Heart left ventricle (tissue), 16 donors: Measurements from ENCODE around the gene PDZD7. TPM values are rescaled to one million over a fixed set of nuclear protein-coding genes. Genes with fewer than 3 reads are reported as not detected.

ENCODE experiments used
- ATAC-seq, 4 donors: fragments of 200-7000 bp; cut with Tn5 transposase; one replicate each; pipeline ENCODE4 v1.9.1; 2020 to 2022; ENCODE audit warnings: moderate library complexity in 4 of 4, mild to moderate bottlenecking in 3 of 4, moderate number of reproducible peaks in 1 of 4
- DNase-seq, 5 donors: peaks; one replicate each; pipeline ENCODE4 v3.0.0-alpha.2; 2020
- H3K27ac ChIP-seq, 12 donors: fragments of 200-600 bp; sonication (generic) in 4 of 12; one replicate each; pipeline versions ENCODE4 v1.5.0 to v1.8.0; 2016 to 2022; ENCODE audit warnings: mild to moderate bottlenecking in 2 of 12
- H3K27me3 ChIP-seq, 9 donors: fragments of 200-600 bp; sonication (generic) in 2 of 9; one replicate each; pipeline versions ENCODE4 v1.5.1 to v1.8.0; 2016 to 2022; ENCODE audit warnings: mild to moderate bottlenecking in 3 of 9
- H3K36me3 ChIP-seq, 9 donors: fragments of 200-600 bp; sonication (generic) in 2 of 9; one replicate each; pipeline versions ENCODE4 v1.5.0 to v1.8.0; 2018 to 2022; ENCODE audit warnings: mild to moderate bottlenecking in 2 of 9
- H3K4me1 ChIP-seq, 12 donors: fragments of 200-600 bp; sonication (generic) in 4 of 12; one replicate each; pipeline versions ENCODE4 v1.5.0 to v1.8.0; 2016 to 2022; ENCODE audit warnings: mild to moderate bottlenecking in 3 of 12
- H3K4me3 ChIP-seq, 12 donors: fragments of 200-600 bp; sonication (generic) in 4 of 12; one replicate each; pipeline versions ENCODE4 v1.5.0 to v1.8.0; 2017 to 2022; ENCODE audit warnings: mild to moderate bottlenecking in 9 of 12, moderate library complexity in 4 of 12
- H3K9me3 ChIP-seq, 12 donors: fragments of 200-600 bp; sonication (generic) in 4 of 12; one replicate each; pipeline versions ENCODE4 v1.5.0 to v1.8.0; 2016 to 2022; ENCODE audit warnings: mild to moderate bottlenecking in 1 of 12
- POLR2A ChIP-seq, 2 donors: fragments of 450-650 bp; IDR thresholded peaks; one replicate each; pipeline ENCODE4 v1.6.1; 2017; ENCODE audit warnings: antibody characterized with exemption in 2 of 2, mild to moderate bottlenecking in 2 of 2, moderate library complexity in 2 of 2
- WGBS, 4 donors: extraction: QIAGEN DNeasy Blood & Tissue Kit in 2 of 4; methylation state at CpG; one replicate each; pipeline versions ENCODE4 v1.1.5 to v1.1.7; 2013 to 2018; 5-methylcytosine and 5-hydroxymethylcytosine counted together
- intact Hi-C, 10 donors: fragments of 100-400 bp; cut with DNase I; formaldehyde crosslinking; loops; one replicate each; pipeline versions ENCODE4 v1.11.1 to v1.14.2; 2022
- polyA plus RNA-seq, 2 donors: library from polyadenylated mRNA; stranded (reverse); fragments of 200-250 nt; gene quantifications; one replicate each; pipeline ENCODE4 v1.2.3, GENCODE V29; 2013
- total RNA-seq, 9 donors: library from RNA; depleted of rRNA in 2 of 9; stranded (reverse); fragments of >200 nt in 2 of 9; fragmentation: NEBNext Ultra II Directional in 3 of 9; extraction: Animal tissue kit (Norgen Biotek cat#: 25700) in 3 of 9; gene quantifications; one replicate each; pipeline versions ENCODE4 v1.1.0 to v1.2.4, GENCODE V29; 2016 to 2023
- TF ChIP-seq, protein P1 (sequence below), 12 donors: fragments of 200-600 bp; sonication (generic) in 4 of 12; IDR thresholded peaks; one replicate each; pipeline versions ENCODE4 v1.5.0 to v1.8.0; 2018 to 2022; ENCODE audit warnings: antibody characterized with exemption in 12 of 12, mild to moderate bottlenecking in 5 of 12
- donor health status: ischemic (EF 13 %, LVEDD 7.1; RV severe dilation, severe dysfunction).
- donor health status: healthy with polysubstance abuse.
- donor health status: DM: no; HTN: yes; CAD: no.
- donor health status: DM: no; HTN: no; CAD: no.
- donor health status: ischemic (EF 25% LVEDD 6.9; RV normal size, moderate dysfunction).
- donor health status: ischemic (EF 25% LVEDD 5.7; RV mildly dilated, moderate dysfunction).
- donor health status: healthy.
- donor health status: DM: yes; HTN: yes; CAD: no.
- donor health status: ischemic (EF 35%, LVEDD 5.7; RV mildly dilated, moderate dysfunction).
- donor health status: nonischemic (EF 11% LVEDD 7.7; RV severe dilation, severe dysfunction).
- donor health status: DM: yes; HTN: yes; CAD: no.
- donor health status: PGD.
- donor health status: ischemic (EF 29% LVEDD 5.4; RV normal size, mild dysfunction).
- donor health status: nonischemic (EF 23%, LVEDD 6.1; RV moderate dilation, normal function).

Gene PDZD7
- total and polyA plus RNA-seq, 11 donors = 0.09 to 0.97 (median 0.30) TPM; not detected in 1

- intact Hi-C loops = loop anchor here in 5 of 10 donors (5.0 to 10.0 kb wide), 3 partner anchors 89 to 534 kb away; partner anchors contain the start of genes DPCD (in 1 of the 5) and POLL (in 1 of the 5)
- TF ChIP-seq, protein P1, sequence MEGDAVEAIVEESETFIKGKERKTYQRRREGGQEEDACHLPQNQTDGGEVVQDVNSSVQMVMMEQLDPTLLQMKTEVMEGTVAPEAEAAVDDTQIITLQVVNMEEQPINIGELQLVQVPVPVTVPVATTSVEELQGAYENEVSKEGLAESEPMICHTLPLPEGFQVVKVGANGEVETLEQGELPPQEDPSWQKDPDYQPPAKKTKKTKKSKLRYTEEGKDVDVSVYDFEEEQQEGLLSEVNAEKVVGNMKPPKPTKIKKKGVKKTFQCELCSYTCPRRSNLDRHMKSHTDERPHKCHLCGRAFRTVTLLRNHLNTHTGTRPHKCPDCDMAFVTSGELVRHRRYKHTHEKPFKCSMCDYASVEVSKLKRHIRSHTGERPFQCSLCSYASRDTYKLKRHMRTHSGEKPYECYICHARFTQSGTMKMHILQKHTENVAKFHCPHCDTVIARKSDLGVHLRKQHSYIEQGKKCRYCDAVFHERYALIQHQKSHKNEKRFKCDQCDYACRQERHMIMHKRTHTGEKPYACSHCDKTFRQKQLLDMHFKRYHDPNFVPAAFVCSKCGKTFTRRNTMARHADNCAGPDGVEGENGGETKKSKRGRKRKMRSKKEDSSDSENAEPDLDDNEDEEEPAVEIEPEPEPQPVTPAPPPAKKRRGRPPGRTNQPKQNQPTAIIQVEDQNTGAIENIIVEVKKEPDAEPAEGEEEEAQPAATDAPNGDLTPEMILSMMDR (IDR thresholded peaks at IDR 0.05) = no peak
- TF ChIP-seq POLR2A (IDR thresholded peaks at IDR 0.05) = no peak
- no peak for DNase-seq
- H3K36me3 ChIP-seq = no peaks in the 10 kb centered on the region
- H3K9me3 ChIP-seq = no peaks in the 10 kb centered on the region
- no peak for ATAC-seq
- H3K4me3 ChIP-seq = no peak overlapping the region
- peaks cover 18 to 37% (median 28%) of the 10 kb centered on the region in 9 donors for H3K27me3 ChIP-seq
- peaks cover 0 to 12% (median 7%) of the 10 kb centered on the region in 12 donors for H3K4me1 ChIP-seq
- H3K27ac ChIP-seq = no peak overlapping the region
Observed at GRCh38 chr10:101053516-101053915, 22.6 kb upstream of the PDZD7 start.

- 84 to 98% (median 96%) methylated on average over 3 of the region's 3 CpGs for WGBS, 4 donors
- ATAC-seq = peak; percentile 38 to 87 (median 74)
- intact Hi-C loops = loop anchor here in 5 of 10 donors (5.0 to 10.0 kb wide), 3 partner anchors 90 to 535 kb away; partner anchors contain the start of genes DPCD (in 1 of the 5) and POLL (in 1 of the 5)
Observed at GRCh38 chr10:101052285-101052684, 21.4 kb upstream of the PDZD7 start.

DNA sequence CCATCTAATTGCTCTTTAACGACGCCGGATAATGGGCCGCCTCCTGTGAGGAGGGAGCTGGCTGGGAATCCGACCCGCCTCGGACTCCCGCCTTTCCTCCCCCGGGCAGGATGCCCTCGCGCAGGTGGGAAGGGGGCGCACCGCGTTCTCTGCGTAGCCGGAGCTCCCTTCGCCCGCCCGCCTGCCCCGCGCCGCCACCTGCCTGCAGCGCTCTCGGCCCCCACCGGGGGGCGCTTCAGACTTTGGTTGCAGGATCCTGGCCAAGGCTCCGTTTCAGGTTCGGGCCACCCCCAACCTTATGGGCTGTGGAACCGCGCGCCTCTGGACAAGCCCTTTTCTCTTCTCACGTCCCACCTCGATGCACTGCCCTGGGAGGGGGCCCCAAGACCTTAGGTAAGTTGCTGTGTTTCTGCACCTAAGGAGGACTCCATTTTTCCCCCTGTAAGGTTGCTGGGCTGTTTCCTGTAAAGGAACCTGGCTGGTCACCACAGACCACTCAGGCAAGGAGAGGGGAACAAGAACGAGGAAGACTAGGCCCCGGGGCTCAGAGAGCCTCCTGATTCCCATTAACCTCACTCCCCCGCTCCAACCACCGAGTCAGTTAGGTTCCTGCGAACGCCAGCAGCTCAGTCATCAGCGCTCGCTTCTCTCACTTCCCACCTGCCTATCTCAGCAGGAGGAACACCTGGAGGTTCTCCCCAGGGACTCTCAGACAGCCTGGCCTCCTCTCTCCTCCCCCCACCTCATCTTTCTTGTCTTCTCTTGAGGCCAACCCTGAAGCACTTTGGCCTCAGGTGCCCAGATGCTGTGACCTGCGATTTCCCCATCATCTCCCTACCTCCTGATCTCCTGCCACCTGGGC, 19.5 kb upstream of the PDZD7 start:
- WGBS, 4 donors = 12 to 25% (median 13%) methylated on average over 20 to 42 of the region's 42 CpGs
- H3K27me3 ChIP-seq = peaks cover 27 to 57% (median 47%) of the 10 kb centered on the region in 9 donors
- intact Hi-C loops = loop anchor here in 5 of 10 donors (5.0 to 10.0 kb wide), 3 partner anchors 92 to 537 kb away; partner anchors contain the start of genes DPCD (in 1 of the 5) and POLL (in 1 of the 5)

More at GRCh38 chr10:101052285-101052684, 21.4 kb upstream of the PDZD7 start:
- Histone ChIP-seq H3K27me3 (peaks cover 27 to 50% (median 39%) of the 10 kb centered on the region in 9 donors), H3K4me1 (peaks cover 0 to 15% (median 7%) of the 10 kb centered on the region in 12 donors), H3K4me3 (no peak overlapping the region), H3K27ac (peak overlapping the region in 2 of 12 donors; percentile 26 to 29), H3K36me3 (no peaks in the 10 kb centered on the region), H3K9me3 (no peaks in the 10 kb centered on the region)
- TF ChIP-seq, protein P1 (IDR thresholded peaks at IDR 0.05) = no peak
- DNase-seq = peak in 2 of 5 donors; percentile 21 to 25

More for the DNA sequence above, 19.5 kb upstream of the PDZD7 start:
- no peaks in the 10 kb centered on the region for H3K9me3 ChIP-seq
- DNase-seq (peak; percentile 38 to 83 (median 56)), ATAC-seq (peak in 3 of 4 donors; percentile 50 to 75 (median 56))
- H3K4me3 ChIP-seq = peak overlapping the region in 4 of 12 donors; percentile 7 to 25 (median 12)
- TF ChIP-seq POLR2A (IDR thresholded peaks at IDR 0.05) = no peak
- TF ChIP-seq, protein P1 (IDR thresholded peaks at IDR 0.05) = peak; percentile 58 to 85 (median 76)
- H3K4me1 ChIP-seq = peaks cover 0 to 17% (median 7%) of the 10 kb centered on the region in 12 donors
- H3K36me3 ChIP-seq = no peaks in the 10 kb centered on the region
- no peak overlapping the region for H3K27ac ChIP-seq
